Spinal cord (tissue), 10 donors: Measurements from ENCODE around the gene PLEKHF1. TPM values are rescaled to one million over a fixed set of nuclear protein-coding genes. Genes with fewer than 3 reads are reported as not detected.

Source experiments
- DNase-seq, 6 donors: peaks; one replicate each; pipeline versions ENCODE4 v3.0.0 to v3.0.0-alpha.2; 2013 to 2015; ENCODE audit warnings: low spot score in 6 of 6, low read depth in 4 of 6
- H3K27ac ChIP-seq: one replicate; pipeline ENCODE4 v1.5.1; 2013; ENCODE audit warnings: low read depth, low read length, control low read depth
- H3K27me3 ChIP-seq: one replicate; pipeline ENCODE4 v1.6.1; 2013; ENCODE audit warnings: low read length; ENCODE audit not compliant: control insufficient read depth, insufficient read depth
- H3K36me3 ChIP-seq: one replicate; pipeline ENCODE4 v1.6.1; 2013; ENCODE audit warnings: low read length; ENCODE audit not compliant: control insufficient read depth, insufficient read depth
- H3K4me1 ChIP-seq: one replicate; pipeline ENCODE4 v1.6.1; 2013; ENCODE audit warnings: low read length; ENCODE audit not compliant: control insufficient read depth, insufficient read depth
- H3K4me3 ChIP-seq: one replicate; pipeline ENCODE4 v1.5.1; 2013; ENCODE audit warnings: low read depth, low read length, control low read depth
- H3K9me3 ChIP-seq: one replicate; pipeline ENCODE4 v1.6.1; 2013; ENCODE audit warnings: low read length; ENCODE audit not compliant: control insufficient read depth, insufficient read depth
- WGBS: methylation state at CpG from one replicate; pipeline ENCODE4 v1.1.5; 2013; ENCODE audit warnings: missing lambda C conversion rate; ENCODE audit not compliant: insufficient coverage; 5-methylcytosine and 5-hydroxymethylcytosine counted together
- polyA plus RNA-seq, 2 donors: library from polyadenylated mRNA; unstranded; fragments of 120-200 nt; gene quantifications; one replicate each; pipeline ENCODE4 v1.2.1, GENCODE V29; 2013; ENCODE audit not compliant: insufficient read length in 2 of 2
- total RNA-seq, 2 donors: library from RNA; depleted of rRNA in 1 of 2; stranded (reverse); fragments of 120-200 nt in 1 of 2; fragments of >200 nt in 1 of 2; gene quantifications; one replicate each; pipeline versions ENCODE4 v1.2.3 to v1.2.4, GENCODE V29; 2013 to 2014
- donor health status: healthy.

Gene PLEKHF1
- total and polyA plus RNA-seq, 4 donors: 3.1 to 6.7 (median 4.5) TPM

DNA sequence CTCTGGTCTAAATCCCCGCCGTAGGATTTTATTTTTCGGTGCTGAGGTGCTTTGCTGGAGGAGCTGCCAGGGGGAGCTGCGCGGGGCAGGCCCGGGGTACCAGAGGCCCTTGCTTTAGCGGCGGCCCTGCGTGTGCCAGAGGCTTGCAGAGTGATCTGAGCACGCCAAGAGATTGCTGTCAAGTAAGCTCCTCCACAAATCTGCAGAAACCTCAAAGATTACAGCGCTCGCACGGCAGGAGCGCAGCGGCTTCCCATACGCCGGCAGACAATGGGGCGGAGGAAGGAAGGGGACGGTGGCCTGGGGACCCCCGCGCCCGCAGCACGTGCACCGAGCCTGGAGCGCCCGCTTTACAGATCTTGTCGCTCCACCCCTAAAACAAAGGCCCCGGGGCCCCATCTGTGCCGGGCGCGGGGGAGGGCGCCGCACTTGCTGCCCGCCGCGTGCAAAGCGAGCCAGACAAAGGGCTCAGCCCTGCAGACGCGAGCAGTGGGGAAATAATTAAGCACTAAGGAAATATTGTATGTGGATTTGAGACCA is 58.9 kb downstream of the PLEKHF1 start:
- Histone ChIP-seq H3K4me3 (peak overlapping the region; percentile 29), H3K27ac (no peak overlapping the region), H3K36me3 (no peaks in the 10 kb centered on the region), H3K4me1 (peaks cover 24% of the 10 kb centered on the region), H3K27me3 (no peaks in the 10 kb centered on the region), H3K9me3 (no peaks in the 10 kb centered on the region)
- WGBS: 0% methylated on average over 39 of the region's 39 CpGs
- DNase-seq: peak in 5 of 6 donors; percentile 22 to 92 (median 29)

GRCh38 chr19:29724746-29725145 is 59.5 kb downstream of the PLEKHF1 start:
- 8% methylated on average over 9 of the region's 14 CpGs for WGBS
- DNase-seq: peak in 2 of 6 donors; percentile 59 to 68
- H3K27me3 ChIP-seq: no peaks in the 10 kb centered on the region
- H3K9me3 ChIP-seq: no peaks in the 10 kb centered on the region
- H3K4me1 ChIP-seq: peaks cover 24% of the 10 kb centered on the region
- H3K27ac ChIP-seq: no peak overlapping the region
- H3K4me3 ChIP-seq: peak overlapping the region; percentile 29
- no peaks in the 10 kb centered on the region for H3K36me3 ChIP-seq

Other genes with a start within 250 kb of the PLEKHF1 start
- gene VSTM2B, start 139.5 kb upstream of the PLEKHF1 start, total RNA-seq: 10 to 100 TPM in 1 of 2 donors, 1 to 10 TPM in 1; 7.2 to 10.6 TPM
- gene VSTM2B, start 139.5 kb upstream of the PLEKHF1 start, polyA plus RNA-seq: 10 to 100 TPM; 35.7 to 43.2 TPM
- gene POP4, start 59.2 kb upstream of the PLEKHF1 start, total RNA-seq: 10 to 100 TPM; 56.9 to 86.6 TPM
- gene POP4, start 59.2 kb upstream of the PLEKHF1 start, polyA plus RNA-seq: 10 to 100 TPM; 56.1 to 56.8 TPM
- gene C19orf12, start 49.8 kb downstream of the PLEKHF1 start, total RNA-seq: 10 to 100 TPM; 24.2 to 29.8 TPM
- gene C19orf12, start 49.8 kb downstream of the PLEKHF1 start, polyA plus RNA-seq: 10 to 100 TPM; 42.7 to 42.9 TPM
- 1 to 10 TPM; 6.3 to 7.3 TPM for gene CCNE1, start 146.5 kb downstream of the PLEKHF1 start, total RNA-seq
- gene CCNE1, start 146.5 kb downstream of the PLEKHF1 start, polyA plus RNA-seq: 1 to 10 TPM; 8.3 to 9.9 TPM